ENCODE data around the gene KIAA0319L.

Gene KIAA0319L

DNA sequence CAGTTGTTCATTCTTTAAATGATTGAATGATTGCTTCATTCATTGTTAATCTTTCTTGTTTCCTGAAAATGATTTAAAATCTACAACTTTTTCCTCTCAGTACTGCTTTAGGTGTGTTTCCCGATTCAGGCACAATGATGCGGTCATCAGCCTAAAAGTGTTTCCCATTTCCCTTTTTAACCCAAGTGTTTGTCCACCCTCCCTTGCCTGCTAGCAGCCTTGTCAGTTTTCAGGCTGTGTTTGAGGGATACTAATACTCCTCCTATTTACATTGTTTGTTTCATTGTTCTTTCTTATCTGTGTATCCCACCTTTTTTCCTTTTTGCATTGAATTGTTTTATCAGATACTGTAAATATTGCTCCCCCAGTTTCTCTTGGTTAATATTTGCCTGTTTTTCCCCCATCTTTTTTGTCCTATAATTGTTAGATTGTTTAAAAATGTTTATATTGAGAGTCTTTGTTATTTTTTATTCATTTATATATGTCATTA lies 131.1 kb downstream of the KIAA0319L start:
- Histone ChIP-seq H3K4ac (ENCODE audit: low read depth, low read length) (no peak overlapping the region), H3K79me1 (ENCODE audit: low read length) (no peaks in the 10 kb centered on the region), H3K27me3 (ENCODE audit: insufficient read depth, low read length) (no peaks in the 10 kb centered on the region), H4K91ac (ENCODE audit: low read depth, low read length) (no peak overlapping the region), H3K9ac (ENCODE audit: low read length) (no peak overlapping the region), H3K18ac (ENCODE audit: low read length) (no peak overlapping the region), H3K14ac (ENCODE audit: low read length) (no peak overlapping the region), H4K12ac (ENCODE audit: low read depth, low read length) (no peak overlapping the region), H3K4me2 (ENCODE audit: low read length) (no peak overlapping the region), H3K4me3 (ENCODE audit: low read depth, low read length) (no peak overlapping the region), H2BK12ac (ENCODE audit: low read length) (no peak overlapping the region), H3K23ac (ENCODE audit: low read length) (no peak overlapping the region), H2BK120ac (ENCODE audit: insufficient read depth, low read length, poor library complexity) (no peak overlapping the region), H2AFZ (ENCODE audit: insufficient read depth, low read length, poor library complexity) (no peak overlapping the region), H3K27ac (ENCODE audit: low read depth, low read length) (no peak overlapping the region), H3K36me3 (ENCODE audit: control insufficient read depth in 1 of 2, insufficient read depth in 2 of 2, low read length in 2 of 2) (peaks cover 2 to 8% of the 10 kb centered on the region in 2 experiments), H3K79me2 (ENCODE audit: control insufficient read depth, insufficient read depth, low read length, poor library complexity) (no peaks in the 10 kb centered on the region), H3K9me3 (ENCODE audit: insufficient read depth, low read depth, low read length) (no peaks in the 10 kb centered on the region), H3K4me1 (ENCODE audit: control insufficient read depth in 1 of 2, insufficient read depth in 2 of 2, low read length in 2 of 2) (no peaks in the 10 kb centered on the region), H2BK5ac (ENCODE audit: low read depth, low read length, poor library complexity) (no peak overlapping the region), H4K8ac (ENCODE audit: low read depth, low read length) (no peak overlapping the region), H2AK5ac (ENCODE audit: low read length) (no peak overlapping the region)
- no peak for DNase-seq
- WGBS (ENCODE audit: extremely low coverage, insufficient coverage, insufficient read length) = no CpG with 5 or more reads among the region's 2 CpGs

DNA sequence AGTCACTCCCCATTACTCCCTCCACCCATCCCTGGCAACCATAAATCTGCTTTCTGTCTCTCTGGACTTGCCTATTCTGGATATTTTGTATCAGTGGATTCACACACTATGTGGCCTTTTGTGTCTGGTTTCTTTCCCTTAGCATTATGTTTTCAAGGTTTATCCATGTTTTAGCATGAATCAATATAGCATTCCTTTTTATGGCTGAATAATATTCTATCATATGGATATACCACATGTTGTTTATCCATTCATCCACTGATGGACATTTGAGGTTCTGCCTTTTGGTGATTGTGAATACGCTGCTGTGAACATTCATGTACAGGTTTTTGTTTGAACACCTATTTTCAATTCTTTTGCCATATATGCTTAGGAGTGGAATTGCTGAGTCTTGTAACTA lies 148.3 kb downstream of the KIAA0319L start:
- WGBS (ENCODE audit: extremely low coverage, insufficient coverage, insufficient read length) = no CpG with 5 or more reads among the region's 1 CpG
- Histone ChIP-seq H3K14ac (ENCODE audit: low read length) (no peak overlapping the region), H2AK5ac (ENCODE audit: low read length) (no peak overlapping the region), H3K27ac (ENCODE audit: low read depth, low read length) (no peak overlapping the region), H2AFZ (ENCODE audit: insufficient read depth, low read length, poor library complexity) (no peak overlapping the region), H3K36me3 (ENCODE audit: control insufficient read depth in 1 of 2, insufficient read depth in 2 of 2, low read length in 2 of 2) (peaks cover 6 to 7% of the 10 kb centered on the region in 2 experiments), H4K8ac (ENCODE audit: low read depth, low read length) (no peak overlapping the region), H3K27me3 (ENCODE audit: insufficient read depth, low read length) (no peaks in the 10 kb centered on the region), H3K4me1 (ENCODE audit: control insufficient read depth in 1 of 2, insufficient read depth in 2 of 2, low read length in 2 of 2) (no peaks in the 10 kb centered on the region), H4K12ac (ENCODE audit: low read depth, low read length) (no peak overlapping the region), H4K91ac (ENCODE audit: low read depth, low read length) (no peak overlapping the region), H3K4me2 (ENCODE audit: low read length) (no peak overlapping the region), H2BK120ac (ENCODE audit: insufficient read depth, low read length, poor library complexity) (no peak overlapping the region), H3K79me1 (ENCODE audit: low read length) (no peaks in the 10 kb centered on the region), H3K4ac (ENCODE audit: low read depth, low read length) (no peak overlapping the region), H3K9ac (ENCODE audit: low read length) (no peak overlapping the region), H3K9me3 (ENCODE audit: insufficient read depth, low read depth, low read length) (no peaks in the 10 kb centered on the region), H2BK5ac (ENCODE audit: low read depth, low read length, poor library complexity) (no peak overlapping the region), H3K4me3 (ENCODE audit: low read depth, low read length) (no peak overlapping the region), H3K23ac (ENCODE audit: low read length) (no peak overlapping the region), H2BK12ac (ENCODE audit: low read length) (no peak overlapping the region), H3K79me2 (ENCODE audit: control insufficient read depth, insufficient read depth, low read length, poor library complexity) (no peaks in the 10 kb centered on the region), H3K18ac (ENCODE audit: low read length) (no peak overlapping the region)
- no peak for DNase-seq

DNA sequence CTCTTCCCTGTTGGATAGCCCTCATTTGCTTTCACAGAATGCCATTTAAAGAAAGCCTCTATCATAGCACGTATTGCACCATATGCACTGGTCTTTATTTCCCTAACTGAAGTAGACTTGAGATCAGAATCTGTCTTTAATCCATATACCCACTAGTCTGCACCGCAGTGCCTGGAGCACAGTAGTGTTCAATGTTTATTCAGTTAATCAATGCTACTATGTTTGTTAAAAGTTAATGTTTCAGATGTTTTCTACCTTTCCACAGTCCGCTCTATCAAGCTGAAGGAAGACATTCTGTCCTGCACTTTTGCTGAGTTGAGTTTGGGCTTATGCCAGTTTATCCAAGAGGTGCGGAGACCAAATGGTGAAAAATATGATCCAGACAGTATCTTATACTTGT lies 149.5 kb downstream of the KIAA0319L start:
- Histone ChIP-seq H3K27me3 (ENCODE audit: insufficient read depth, low read length) (no peaks in the 10 kb centered on the region), H3K18ac (ENCODE audit: low read length) (no peak overlapping the region), H3K79me1 (ENCODE audit: low read length) (no peaks in the 10 kb centered on the region), H3K4me2 (ENCODE audit: low read length) (no peak overlapping the region), H3K27ac (ENCODE audit: low read depth, low read length) (no peak overlapping the region), H3K4me1 (ENCODE audit: control insufficient read depth in 1 of 2, insufficient read depth in 2 of 2, low read length in 2 of 2) (no peaks in the 10 kb centered on the region), H3K9me3 (ENCODE audit: insufficient read depth, low read depth, low read length) (no peaks in the 10 kb centered on the region), H2BK120ac (ENCODE audit: insufficient read depth, low read length, poor library complexity) (no peak overlapping the region), H2AFZ (ENCODE audit: insufficient read depth, low read length, poor library complexity) (no peak overlapping the region), H2BK12ac (ENCODE audit: low read length) (no peak overlapping the region), H3K4me3 (ENCODE audit: low read depth, low read length) (no peak overlapping the region), H3K36me3 (ENCODE audit: control insufficient read depth in 1 of 2, insufficient read depth in 2 of 2, low read length in 2 of 2) (peaks cover 8 to 9% of the 10 kb centered on the region in 2 experiments), H3K9ac (ENCODE audit: low read length) (no peak overlapping the region), H2AK5ac (ENCODE audit: low read length) (no peak overlapping the region), H4K12ac (ENCODE audit: low read depth, low read length) (no peak overlapping the region), H3K4ac (ENCODE audit: low read depth, low read length) (no peak overlapping the region), H3K79me2 (ENCODE audit: control insufficient read depth, insufficient read depth, low read length, poor library complexity) (no peaks in the 10 kb centered on the region), H4K91ac (ENCODE audit: low read depth, low read length) (no peak overlapping the region), H3K14ac (ENCODE audit: low read length) (no peak overlapping the region), H2BK5ac (ENCODE audit: low read depth, low read length, poor library complexity) (no peak overlapping the region), H4K8ac (ENCODE audit: low read depth, low read length) (no peak overlapping the region), H3K23ac (ENCODE audit: low read length) (no peak overlapping the region)
- DNase-seq = no peak
- no CpG with 5 or more reads among the region's 4 CpGs for WGBS (ENCODE audit: extremely low coverage, insufficient coverage, insufficient read length)

DNA sequence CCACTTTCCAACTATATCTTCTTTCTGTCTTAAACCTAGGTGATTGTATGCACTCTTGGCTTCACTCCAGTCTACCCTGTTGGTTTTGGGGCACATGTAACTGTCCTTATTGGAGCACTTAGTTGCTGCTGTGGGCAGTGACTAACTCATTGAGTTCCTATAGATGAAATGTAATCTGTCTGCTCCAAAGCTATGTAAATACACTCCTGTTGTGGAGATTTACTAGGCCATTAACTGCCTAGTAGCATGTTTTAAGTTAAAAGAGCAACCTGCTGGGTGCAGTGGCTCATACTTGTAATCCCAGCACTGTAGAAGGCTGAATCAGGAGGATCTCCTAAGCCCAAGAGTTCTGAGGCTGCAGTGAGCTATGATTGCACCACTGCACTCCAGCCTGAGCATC lies 151.1 kb downstream of the KIAA0319L start:
- no peaks in the 10 kb centered on the region for H3K79me2 ChIP-seq (ENCODE audit: control insufficient read depth, insufficient read depth, low read length, poor library complexity)
- no peak overlapping the region for H4K12ac ChIP-seq (ENCODE audit: low read depth, low read length)
- no peak overlapping the region for H3K4me2 ChIP-seq (ENCODE audit: low read length)
- H2BK12ac ChIP-seq (ENCODE audit: low read length) = no peak overlapping the region
- H3K9ac ChIP-seq (ENCODE audit: low read length) = no peak overlapping the region
- no peak overlapping the region for H2BK120ac ChIP-seq (ENCODE audit: insufficient read depth, low read length, poor library complexity)
- no peak for DNase-seq
- no peak overlapping the region for H3K18ac ChIP-seq (ENCODE audit: low read length)
- H3K9me3 ChIP-seq (ENCODE audit: insufficient read depth, low read depth, low read length) = no peaks in the 10 kb centered on the region
- no peak overlapping the region for H3K14ac ChIP-seq (ENCODE audit: low read length)
- H3K36me3 ChIP-seq (ENCODE audit: control insufficient read depth in 1 of 2, insufficient read depth in 2 of 2, low read length in 2 of 2) = peaks cover 8 to 9% of the 10 kb centered on the region in 2 experiments
- H3K27ac ChIP-seq (ENCODE audit: low read depth, low read length) = no peak overlapping the region
- no peak overlapping the region for H4K8ac ChIP-seq (ENCODE audit: low read depth, low read length)
- no peak overlapping the region for H3K4ac ChIP-seq (ENCODE audit: low read depth, low read length)
- no peak overlapping the region for H2BK5ac ChIP-seq (ENCODE audit: low read depth, low read length, poor library complexity)
- H3K4me3 ChIP-seq (ENCODE audit: low read depth, low read length) = no peak overlapping the region
- H3K23ac ChIP-seq (ENCODE audit: low read length) = no peak overlapping the region
- no peak overlapping the region for H4K91ac ChIP-seq (ENCODE audit: low read depth, low read length)
- H3K4me1 ChIP-seq (ENCODE audit: control insufficient read depth in 1 of 2, insufficient read depth in 2 of 2, low read length in 2 of 2) = no peaks in the 10 kb centered on the region
- H3K27me3 ChIP-seq (ENCODE audit: insufficient read depth, low read length) = no peaks in the 10 kb centered on the region
- H2AK5ac ChIP-seq (ENCODE audit: low read length) = no peak overlapping the region
- no peaks in the 10 kb centered on the region for H3K79me1 ChIP-seq (ENCODE audit: low read length)
- H2AFZ ChIP-seq (ENCODE audit: insufficient read depth, low read length, poor library complexity) = no peak overlapping the region

Measured in trophoblast cell (in vitro differentiated cells and primary cell).